Osteocyte (in vitro differentiated cells): ENCODE measurements around the gene SUPT16H. TPM values are rescaled to one million over a fixed set of nuclear protein-coding genes. Genes with fewer than 3 reads are reported as not detected.

Source experiments
- DNase-seq: peaks from one replicate; pipeline ENCODE4 v3.0.0; 2021; ENCODE audit warnings: mixed read lengths; ENCODE audit not compliant: unreplicated experiment; ENCODE audit errors: extremely low spot score
- H3K27ac Mint-ChIP-seq: one replicate; pipeline ENCODE4 v1.8.0; 2021; ENCODE audit warnings: mild to moderate bottlenecking, mixed read lengths; ENCODE audit not compliant: unreplicated experiment
- H3K27me3 Mint-ChIP-seq: one replicate; pipeline ENCODE4 v1.8.0; 2021; ENCODE audit warnings: mixed read lengths; ENCODE audit not compliant: unreplicated experiment
- H3K36me3 Mint-ChIP-seq: one replicate; pipeline ENCODE4 v1.8.0; 2021; ENCODE audit warnings: mixed read lengths; ENCODE audit not compliant: unreplicated experiment
- H3K4me1 Mint-ChIP-seq: one replicate; pipeline ENCODE4 v1.8.0; 2021; ENCODE audit warnings: mixed read lengths; ENCODE audit not compliant: unreplicated experiment
- H3K4me3 Mint-ChIP-seq: one replicate; pipeline ENCODE4 v1.8.0; 2021; ENCODE audit warnings: mild to moderate bottlenecking, moderate library complexity, mixed read lengths; ENCODE audit not compliant: unreplicated experiment
- H3K9me3 Mint-ChIP-seq: one replicate; pipeline ENCODE4 v1.8.0; 2021; ENCODE audit warnings: mixed read lengths; ENCODE audit not compliant: unreplicated experiment
- CTCF ChIP-seq: fragments of 200-600 bp; sonication (generic); IDR thresholded peaks from 2 replicates; pipeline ENCODE4 v1.5.0; 2021; ENCODE audit warnings: antibody characterized with exemption, mild to moderate bottlenecking, moderate library complexity
- total RNA-seq: library from RNA; stranded (reverse); gene quantifications from 2 replicates; pipeline ENCODE4 v1.2.1, GENCODE V29; 2021

The SUPT16H gene
- total RNA-seq, 1 donor from 2014 or later = 82.5 TPM

GRCh38 chr14:21347201-21347600 lies 36.6 kb downstream of the SUPT16H start:
- Mint-ChIP-seq H3K9me3 (no peaks in the 10 kb centered on the region), H3K27me3 (peaks cover 14% of the 10 kb centered on the region), H3K4me1 (no peaks in the 10 kb centered on the region), H3K36me3 (peaks cover 7% of the 10 kb centered on the region), H3K27ac (no peak overlapping the region), H3K4me3 (no peak overlapping the region)
- no peak for DNase-seq
- no peak for TF ChIP-seq CTCF

GRCh38 chr14:21346532-21347135 lies 37.2 kb downstream of the SUPT16H start:
- no peak for TF ChIP-seq CTCF
- H3K27ac Mint-ChIP-seq = no peak overlapping the region
- no peak for DNase-seq
- peaks cover 14% of the 10 kb centered on the region for H3K27me3 Mint-ChIP-seq
- H3K4me1 Mint-ChIP-seq = no peaks in the 10 kb centered on the region
- no peak overlapping the region for H3K4me3 Mint-ChIP-seq
- no peaks in the 10 kb centered on the region for H3K9me3 Mint-ChIP-seq
- H3K36me3 Mint-ChIP-seq = peaks cover 2% of the 10 kb centered on the region

- Mint-ChIP-seq H3K4me3 (no peak overlapping the region), H3K27me3 (peaks cover 18% of the 10 kb centered on the region), H3K36me3 (no peaks in the 10 kb centered on the region), H3K4me1 (no peaks in the 10 kb centered on the region), H3K9me3 (no peaks in the 10 kb centered on the region), H3K27ac (no peak overlapping the region)
- TF ChIP-seq CTCF = no peak
- no peak for DNase-seq
These were observed 40.6 kb downstream of the SUPT16H start for GRCh38 chr14:21343035-21343794.

GRCh38 chr14:21334202-21334906 lies 49.5 kb downstream of the SUPT16H start:
- Mint-ChIP-seq H3K9me3 (no peaks in the 10 kb centered on the region), H3K36me3 (no peaks in the 10 kb centered on the region), H3K27me3 (peaks cover 19% of the 10 kb centered on the region), H3K27ac (no peak overlapping the region), H3K4me1 (no peaks in the 10 kb centered on the region), H3K4me3 (no peak overlapping the region)
- no peak for DNase-seq
- TF ChIP-seq CTCF = no peak

GRCh38 chr14:21332950-21333349 lies 50.9 kb downstream of the SUPT16H start:
- no peak for DNase-seq
- H3K27me3 Mint-ChIP-seq = peaks cover 25% of the 10 kb centered on the region
- no peaks in the 10 kb centered on the region for H3K36me3 Mint-ChIP-seq
- H3K27ac Mint-ChIP-seq = no peak overlapping the region
- no peak for TF ChIP-seq CTCF
- no peak overlapping the region for H3K4me3 Mint-ChIP-seq
- no peaks in the 10 kb centered on the region for H3K9me3 Mint-ChIP-seq
- no peaks in the 10 kb centered on the region for H3K4me1 Mint-ChIP-seq
